Anterior cingulate cortex (tissue), 58 donors: ENCODE results near the gene MRPL40.

Experiments used
- DNase-seq, 58 donors: peaks; one replicate each; lab custom pipeline; 2025; lab: John Stamatoyannopoulos, UW

Gene MRPL40

GRCh38 chr22:19432133-19432851, at the start of gene MRPL40:
MRPL40 (plus strand) TSS chr22:19432545; CDS start chr22:19432555, 10 bp downstream.
- DNase-seq: peak; percentile 76 to 97 (median 93)

- no peak for DNase-seq
Observed at GRCh38 chr22:19383292-19383691, 49.1 kb upstream of the MRPL40 start.

GRCh38 chr22:19385221-19385906, 47.0 kb upstream of the MRPL40 start:
- no peak for DNase-seq

GRCh38 chr22:19386248-19386647, 46.1 kb upstream of the MRPL40 start:
- DNase-seq: no peak

GRCh38 chr22:19387038-19387437, 45.3 kb upstream of the MRPL40 start:
- DNase-seq: no peak

GRCh38 chr22:19387575-19387974, 44.8 kb upstream of the MRPL40 start:
- no peak for DNase-seq

GRCh38 chr22:19393704-19394103, 38.6 kb upstream of the MRPL40 start:
- DNase-seq: no peak

GRCh38 chr22:19394274-19395050, 37.9 kb upstream of the MRPL40 start:
- DNase-seq: peak in 2 of 58 donors; percentile 17 to 19

- no peak for DNase-seq
Observed at GRCh38 chr22:19395276-19395675, 37.1 kb upstream of the MRPL40 start.

- DNase-seq: no peak
Observed at GRCh38 chr22:19396561-19396933, 35.8 kb upstream of the MRPL40 start.

- no peak for DNase-seq
Observed at GRCh38 chr22:19396934-19397733, 35.2 kb upstream of the MRPL40 start.

- DNase-seq: peak in 1 of 58 donors; percentile 15
Observed at GRCh38 chr22:19397734-19398104, 34.6 kb upstream of the MRPL40 start.

GRCh38 chr22:19398206-19398605, 34.1 kb upstream of the MRPL40 start:
- no peak for DNase-seq

GRCh38 chr22:19398652-19399051, 33.7 kb upstream of the MRPL40 start:
- no peak for DNase-seq

GRCh38 chr22:19400881-19401280, 31.5 kb upstream of the MRPL40 start:
- DNase-seq: no peak

GRCh38 chr22:19401483-19401882, 30.9 kb upstream of the MRPL40 start:
- no peak for DNase-seq

- DNase-seq: no peak
Observed at GRCh38 chr22:19402642-19403191, 29.6 kb upstream of the MRPL40 start.

GRCh38 chr22:19404676-19405075, 27.7 kb upstream of the MRPL40 start:
- no peak for DNase-seq

- no peak for DNase-seq
Observed at GRCh38 chr22:19405133-19405532, 27.2 kb upstream of the MRPL40 start.

GRCh38 chr22:19405652-19406051, 26.7 kb upstream of the MRPL40 start:
- no peak for DNase-seq
